Psoas muscle (tissue), 8 donors: Measurements from ENCODE around the gene SIRT5. TPM values are rescaled to one million over a fixed set of nuclear protein-coding genes. Genes with fewer than 3 reads are reported as not detected.

Experiments used
- ATAC-seq, 4 donors: fragments of 200-7000 bp; cut with Tn5 transposase; one replicate each; pipeline ENCODE4 v1.9.1; 2020; ENCODE audit warnings: moderate library complexity in 3 of 4, mild to moderate bottlenecking in 2 of 4
- DNase-seq, 2 donors: peaks; one replicate each; pipeline ENCODE4 v3.0.0-alpha.2; 2020
- H3K27ac ChIP-seq: fragments of 200-600 bp; one replicate; pipeline ENCODE4 v1.8.0; 2022
- H3K27me3 ChIP-seq, 3 donors: fragments of 200-600 bp in 1 of 3; one replicate each; pipeline versions ENCODE4 v1.6.1 to v1.8.0; 2013 to 2022; ENCODE audit warnings: low read length in 2 of 3, mild to moderate bottlenecking in 2 of 3, moderate library complexity in 1 of 3; ENCODE audit not compliant: insufficient read depth in 3 of 3
- H3K36me3 ChIP-seq, 2 donors: fragments of 200-600 bp in 1 of 2; one replicate each; pipeline versions ENCODE4 v1.6.1 to v1.8.0; 2013 to 2022; ENCODE audit warnings: low read depth in 1 of 2, mild to moderate bottlenecking in 1 of 2, moderate library complexity in 1 of 2; ENCODE audit not compliant: insufficient read depth in 1 of 2
- H3K4me1 ChIP-seq: fragments of 200-600 bp; one replicate; pipeline ENCODE4 v1.8.0; 2022
- H3K4me3 ChIP-seq: fragments of 200-600 bp; one replicate; pipeline ENCODE4 v1.8.0; 2022; ENCODE audit warnings: mild to moderate bottlenecking
- H3K9me3 ChIP-seq: fragments of 200-600 bp; one replicate; pipeline ENCODE4 v1.8.0; 2022
- CTCF ChIP-seq: fragments of 200-600 bp; IDR thresholded peaks from one replicate; pipeline ENCODE4 v1.8.0; 2022; ENCODE audit warnings: antibody characterized with exemption
- WGBS, 3 donors: extraction: QIAGEN DNeasy Blood & Tissue Kit; methylation state at CpG; one replicate each; pipeline versions ENCODE4 v1.1.6 to v1.1.7; 2013; 5-methylcytosine and 5-hydroxymethylcytosine counted together
- intact Hi-C, 2 donors: fragments of 100-400 bp; cut with DNase I; formaldehyde crosslinking; loops; one replicate each; pipeline versions ENCODE4 v1.11.0 to v1.14.2; 2022
- polyA plus RNA-seq, 3 donors: library from polyadenylated mRNA; stranded (reverse); fragments of 200-250 nt; gene quantifications; one replicate each; pipeline ENCODE4 v1.2.3, GENCODE V29; 2013
- total RNA-seq, 4 donors: library from RNA; stranded (reverse); fragmentation: NEBNext Ultra II Directional in 2 of 4; extraction: Animal tissue kit (Norgen Biotek cat#: 25700) in 2 of 4; gene quantifications; one replicate each; pipeline versions ENCODE4 v1.2.1 to v1.2.4, GENCODE V29; 2021 to 2023
- donor health status: healthy with polysubstance abuse.
- donor health status: DM: no; HTN: no; CAD: no; lungs with moderate emphysema.
- donor health status: Bipolar disorder and iron deficiency.
- donor health status: healthy.
- donor health status: DM: yes; HTN: yes; CAD: no.
- donor health status: DM: no; HTN: no; CAD: no.
- donor health status: DM: no; HTN: no; CAD: no.
- donor health status: DM: yes; HTN: yes; CAD: no.

Gene SIRT5
- total and polyA plus RNA-seq, 7 donors: 10.1 to 29.2 (median 19.3) TPM

- WGBS, 3 donors: 0 to 1% (median 0%) methylated on average over 21 to 46 of the region's 46 CpGs
- peaks cover 19% of the 10 kb centered on the region for H3K4me1 ChIP-seq
- intact Hi-C loops: loop anchor here in 1 of 2 donors (2.0 kb wide), 2 partner anchors 41 to 87 kb away; partner anchors contain the start of genes GFOD1 and NOL7
Observed at GRCh38 chr6:13574149-13574570, 241 bp upstream of the SIRT5 start.

GRCh38 chr6:13575377-13575775, 975 bp downstream of the SIRT5 start:
- Histone ChIP-seq H3K4me3 (peak overlapping the region; percentile 97), H3K27me3 (no peaks in the 10 kb centered on the region), H3K27ac (peak overlapping the region; percentile 99), H3K36me3 (peaks cover 0 to 10% of the 10 kb centered on the region in 2 donors), H3K4me1 (peaks cover 20% of the 10 kb centered on the region), H3K9me3 (no peaks in the 10 kb centered on the region)
- 28 to 30% (median 28%) methylated on average over 3 of the region's 3 CpGs for WGBS, 3 donors
- no peak for ATAC-seq
- peak; percentile 82 for TF ChIP-seq CTCF
- no peak for DNase-seq
- intact Hi-C loops: loop anchor here in 1 of 2 donors (2.0 kb wide), 2 partner anchors 39 to 89 kb away; partner anchors contain the start of genes GFOD1 and NOL7

More at GRCh38 chr6:13574149-13574570, 241 bp upstream of the SIRT5 start:
- peak; percentile 46 for TF ChIP-seq CTCF
- peak; percentile 94 for ATAC-seq
- H3K27ac ChIP-seq: peak overlapping the region; percentile 99
- H3K4me3 ChIP-seq: peak overlapping the region; percentile 97
- H3K27me3 ChIP-seq: no peaks in the 10 kb centered on the region
- no peaks in the 10 kb centered on the region for H3K9me3 ChIP-seq
- peak; percentile 90 to 95 for DNase-seq
- peaks cover 0 to 3% of the 10 kb centered on the region in 2 donors for H3K36me3 ChIP-seq

- WGBS, 3 donors: 89 to 94% (median 93%) methylated on average over 3 of the region's 3 CpGs
- intact Hi-C loops: no loop called here
Observed at GRCh38 chr6:13576017-13576416, 1.6 kb downstream of the SIRT5 start.

GRCh38 chr6:13577926-13578325, 3.5 kb downstream of the SIRT5 start:
- ATAC-seq: no peak
- Histone ChIP-seq H3K27me3 (no peaks in the 10 kb centered on the region), H3K4me3 (no peak overlapping the region), H3K27ac (peak overlapping the region; percentile 71), H3K9me3 (no peaks in the 10 kb centered on the region), H3K36me3 (peaks cover 5 to 25% of the 10 kb centered on the region in 2 donors), H3K4me1 (peaks cover 20% of the 10 kb centered on the region)
- intact Hi-C loops: no loop called here
- no peak for DNase-seq
- no peak for TF ChIP-seq CTCF
- 92 to 95% (median 94%) methylated on average over 3 of the region's 3 CpGs for WGBS, 3 donors

More at GRCh38 chr6:13576017-13576416, 1.6 kb downstream of the SIRT5 start:
- H3K9me3 ChIP-seq: no peaks in the 10 kb centered on the region
- no peak for ATAC-seq
- peaks cover 20% of the 10 kb centered on the region for H3K4me1 ChIP-seq
- no peak overlapping the region for H3K4me3 ChIP-seq
- H3K27ac ChIP-seq: peak overlapping the region; percentile 99
- H3K27me3 ChIP-seq: no peaks in the 10 kb centered on the region
- TF ChIP-seq CTCF: no peak
- H3K36me3 ChIP-seq: peaks cover 0 to 15% of the 10 kb centered on the region in 2 donors
- DNase-seq: no peak

GRCh38 chr6:13579911-13580310, 5.5 kb downstream of the SIRT5 start:
- 66 to 78% (median 75%) methylated on average over 1 of the region's 1 CpG for WGBS, 3 donors
- H3K27ac ChIP-seq: no peak overlapping the region
- intact Hi-C loops: no loop called here
- H3K9me3 ChIP-seq: no peaks in the 10 kb centered on the region
- H3K36me3 ChIP-seq: peaks cover 5 to 38% of the 10 kb centered on the region in 2 donors
- no peak for TF ChIP-seq CTCF
- H3K4me1 ChIP-seq: peaks cover 11% of the 10 kb centered on the region
- ATAC-seq: no peak
- H3K27me3 ChIP-seq: no peaks in the 10 kb centered on the region
- no peak for DNase-seq
- H3K4me3 ChIP-seq: no peak overlapping the region
